Activated naive CD8-positive, alpha-beta T cell treated with anti-CD3 and anti-CD28 coated beads, Interleukin-2, amount 50 U/mL, for 16 hours (primary cell): Measurements from ENCODE around the gene KLHL3.

ENCODE experiments used
- DNase-seq: peaks from one replicate; pipeline ENCODE4 v3.0.0-alpha.2; 2020; ENCODE audit warnings: low read depth, low spot score

Gene KLHL3

DNA sequence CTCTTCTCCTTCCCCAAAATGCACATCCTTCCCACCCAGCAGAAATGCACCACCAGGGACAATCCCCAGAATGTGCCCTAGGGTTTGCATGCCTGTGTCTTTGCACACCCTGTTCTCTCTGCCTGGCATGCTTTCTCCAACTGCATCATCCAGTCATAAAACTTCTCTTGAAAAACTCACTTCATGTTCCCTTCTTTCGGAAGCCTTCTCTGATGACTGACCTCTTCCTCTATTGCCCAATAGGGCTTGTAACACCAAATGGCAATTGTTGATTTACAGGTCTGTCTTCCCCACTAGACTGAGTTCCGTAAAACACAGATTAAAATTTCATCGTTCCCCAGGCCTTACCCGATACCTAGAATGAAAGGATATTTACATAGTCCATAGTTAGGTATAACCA is 153.7 kb downstream of the KLHL3 start:
- DNase-seq: no peak

DNA sequence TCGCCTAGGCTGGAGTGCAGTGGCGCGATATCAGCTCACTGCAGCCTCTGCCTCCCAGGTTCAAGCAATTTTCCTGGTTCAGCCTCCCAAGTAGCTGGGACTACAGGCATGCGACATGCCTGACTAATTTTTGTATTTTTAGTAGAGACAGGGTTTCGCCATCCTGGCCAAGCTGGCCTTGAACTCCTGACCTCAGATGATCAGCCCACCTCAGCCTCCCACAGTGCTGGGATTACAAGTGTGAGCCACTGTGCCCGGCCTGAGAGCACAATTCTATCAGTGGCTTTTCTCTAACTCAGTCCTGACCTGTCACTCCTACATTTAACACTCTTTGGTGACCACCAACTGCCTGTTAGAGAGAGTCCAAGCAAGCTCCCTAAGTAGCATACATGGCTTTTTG is 154.1 kb downstream of the KLHL3 start:
- DNase-seq: no peak

DNA sequence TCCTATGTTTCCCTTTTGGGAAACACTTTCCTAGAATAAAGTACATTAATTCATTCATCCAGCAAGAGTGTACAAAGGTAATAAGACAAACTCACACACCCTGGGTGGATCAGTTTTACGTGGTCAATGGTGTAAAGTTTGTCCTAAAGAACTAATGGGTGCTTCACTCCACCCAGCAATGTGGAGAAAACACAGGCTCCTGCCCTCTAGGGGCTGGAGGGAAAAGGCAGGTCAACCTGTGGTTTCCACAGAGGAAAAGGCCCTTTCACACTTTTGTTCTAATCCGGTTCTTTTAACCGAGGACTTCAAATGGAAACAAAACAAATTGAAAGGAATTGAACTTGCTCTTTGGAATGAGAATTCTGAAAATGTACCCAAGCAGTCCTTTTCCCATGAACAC is 155.9 kb downstream of the KLHL3 start:
- no peak for DNase-seq

DNA sequence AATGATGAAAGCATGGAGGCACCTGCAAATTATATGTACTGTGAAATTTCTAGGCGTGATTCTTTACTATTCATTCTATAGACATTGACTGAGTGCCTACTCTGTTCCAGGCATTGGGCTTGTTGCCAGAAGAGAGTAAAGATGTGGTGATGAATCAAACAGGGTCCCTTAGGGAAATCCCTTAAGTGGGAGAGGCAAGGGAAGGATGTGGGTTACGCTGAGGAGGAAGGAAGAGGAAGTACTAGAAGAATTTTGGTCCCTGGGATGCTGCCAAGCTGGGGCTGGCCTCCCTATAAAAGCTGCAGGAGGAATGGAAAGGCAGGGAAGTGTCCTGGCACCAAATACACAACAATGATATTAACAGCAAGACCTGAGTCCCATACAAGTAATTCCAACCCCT is 160.0 kb downstream of the KLHL3 start:
- DNase-seq: no peak

DNA sequence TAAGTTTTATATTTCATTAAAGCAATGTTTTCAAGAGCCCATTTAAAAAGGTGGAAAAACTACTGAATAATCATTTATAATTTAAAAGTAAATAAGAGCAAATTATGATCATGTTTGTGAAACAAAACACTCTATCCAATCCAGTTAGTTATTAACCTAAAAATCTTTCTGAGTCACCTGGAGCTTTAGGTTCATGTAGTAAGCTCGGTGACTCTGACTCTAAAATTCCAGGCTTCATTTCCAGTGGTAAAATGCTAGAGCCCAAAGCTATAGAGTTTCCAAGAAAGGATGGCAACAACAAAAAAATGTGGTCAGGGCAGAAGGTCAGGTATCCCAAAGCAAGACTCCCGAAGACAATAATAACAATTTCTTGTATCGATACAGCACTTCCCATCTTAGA is 160.7 kb downstream of the KLHL3 start:
- DNase-seq: no peak

DNA sequence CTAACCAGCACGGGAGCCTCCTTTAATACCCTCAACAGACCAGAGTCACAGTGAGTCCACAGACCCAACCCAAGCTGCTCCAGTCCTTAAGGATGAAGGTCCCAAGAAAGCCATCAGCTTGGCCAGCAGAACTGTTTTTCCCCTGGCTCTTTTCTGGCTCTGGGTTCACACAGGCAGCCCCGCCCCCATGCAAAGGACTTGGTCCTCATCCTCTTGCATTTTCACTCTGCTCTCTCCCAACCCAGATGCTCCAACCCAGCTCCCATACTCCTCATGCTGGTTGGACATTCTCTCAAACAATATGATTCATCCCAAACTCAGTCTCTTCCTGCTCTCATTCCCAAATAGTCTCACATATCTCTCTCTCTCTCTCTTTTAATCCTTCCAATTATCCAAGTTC is 162.5 kb downstream of the KLHL3 start:
- DNase-seq: no peak

DNA sequence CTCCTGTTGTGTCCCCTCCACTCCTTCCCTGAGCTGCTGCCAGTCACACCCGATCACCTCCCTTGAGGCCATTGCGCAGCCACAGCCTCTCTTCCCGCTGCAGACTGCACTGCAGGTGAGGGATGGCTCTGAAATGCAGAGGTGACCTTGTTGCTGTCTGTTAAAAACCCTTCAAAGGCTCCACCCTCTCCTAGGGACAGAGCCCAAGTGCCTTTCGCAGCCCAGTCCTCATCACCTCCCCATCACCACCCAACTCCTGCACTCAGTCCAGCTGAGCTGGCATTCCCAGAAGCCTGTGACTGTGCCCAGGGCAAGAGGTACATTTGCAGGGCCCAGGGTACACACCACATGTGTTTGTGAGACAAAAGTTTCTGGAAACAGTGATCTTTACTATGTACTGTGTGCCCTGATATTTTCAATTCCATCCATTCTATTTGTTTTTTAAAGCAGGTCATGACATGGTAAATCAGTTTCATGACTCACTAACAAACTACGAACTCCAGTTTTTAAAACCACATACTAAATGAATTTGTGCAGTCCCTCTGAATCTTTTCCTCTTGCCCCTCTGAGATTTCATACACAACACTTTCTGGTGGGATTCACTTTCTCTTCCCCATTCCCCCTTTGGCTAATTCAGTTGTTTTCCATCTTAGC is 163.7 kb downstream of the KLHL3 start:
- DNase-seq: no peak

DNA sequence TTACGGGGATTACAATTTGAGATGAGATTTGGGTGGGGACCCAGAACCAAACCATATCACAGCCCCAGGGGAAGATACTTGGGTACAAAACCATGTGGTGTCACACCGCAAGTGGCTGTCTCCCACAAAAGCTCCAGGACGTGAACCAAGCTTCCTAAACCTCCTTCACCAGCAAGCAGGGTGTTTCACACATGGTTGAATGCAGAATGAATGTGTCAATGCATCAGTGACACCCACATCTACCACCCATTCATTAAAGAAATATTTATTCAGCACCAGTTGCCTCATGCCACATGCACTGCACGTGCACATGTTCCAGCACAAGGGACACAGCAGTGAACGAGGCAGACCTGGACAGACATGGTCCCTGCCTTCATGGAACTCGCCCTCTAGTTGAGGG is 165.8 kb downstream of the KLHL3 start:
- DNase-seq: no peak
